GM21786 (cell line): ENCODE results near the gene LRMDA.

Experiments
- ATAC-seq: cut with Tn5 transposase; IDR thresholded peaks from one replicate; pipeline ENCODE4 v1.9.1; 2021; ENCODE audit not compliant: unreplicated experiment

LRMDA gene

GRCh38 chr10:75884808-75885207 lies 453.4 kb downstream of the LRMDA start:
- ATAC-seq, result no peak

GRCh38 chr10:75887369-75887768 lies 455.9 kb downstream of the LRMDA start:
- ATAC-seq, result no peak

DNA sequence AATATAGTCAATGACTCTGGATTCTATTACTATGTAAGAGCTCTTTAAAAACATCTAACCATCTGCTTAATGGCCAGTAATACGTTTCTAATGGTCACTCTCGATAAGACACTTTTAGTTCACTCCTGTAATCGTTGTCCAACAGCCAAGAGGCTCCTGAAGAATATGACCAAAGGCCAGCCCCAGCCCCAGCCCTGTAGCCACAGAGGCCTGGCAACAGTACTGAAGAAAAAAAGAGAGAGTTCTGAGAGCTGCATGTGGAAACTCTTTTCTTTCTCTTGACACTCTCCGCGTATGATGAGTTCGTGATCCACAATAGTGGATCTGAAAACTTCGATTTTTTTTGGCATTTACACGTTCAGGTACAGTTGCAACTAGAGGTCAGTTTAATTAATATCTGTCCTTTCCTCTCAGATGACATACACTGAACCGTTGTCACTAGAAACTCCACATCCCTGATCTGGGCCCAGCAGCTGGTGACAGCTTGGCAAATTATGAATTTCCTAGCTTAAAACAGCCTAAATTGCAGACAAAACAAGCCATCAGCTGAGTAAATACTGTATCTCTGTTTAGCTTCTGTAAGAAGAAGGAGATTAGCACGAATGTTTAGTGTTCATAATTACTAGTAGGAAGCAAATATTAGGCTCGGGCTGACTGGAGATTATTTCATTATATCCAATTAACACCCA lies 456.7 kb downstream of the LRMDA start:
- ATAC-seq, result no peak

DNA sequence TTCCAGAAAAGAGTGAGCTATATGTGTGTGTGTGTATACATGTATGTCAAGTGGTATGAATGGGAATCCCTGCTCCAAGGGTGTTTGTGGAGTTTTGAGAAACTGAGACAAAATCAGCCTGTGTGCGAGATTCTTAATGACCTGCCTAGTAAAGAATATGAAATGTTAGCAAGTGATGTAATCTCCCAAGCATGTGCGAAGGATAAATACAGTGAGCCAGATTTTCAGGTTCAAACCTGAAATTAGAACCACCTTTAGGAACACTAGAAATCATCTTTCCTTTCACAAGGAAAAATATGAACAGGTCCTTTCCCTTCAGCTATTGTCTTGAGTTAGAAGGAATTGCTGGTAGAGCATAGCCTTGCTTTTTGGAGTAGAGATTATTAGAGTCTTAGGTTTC lies 457.6 kb downstream of the LRMDA start:
- ATAC-seq, result no peak

- ATAC-seq, result no peak
Observed at GRCh38 chr10:75894761-75895160, 463.3 kb downstream of the LRMDA start.

DNA sequence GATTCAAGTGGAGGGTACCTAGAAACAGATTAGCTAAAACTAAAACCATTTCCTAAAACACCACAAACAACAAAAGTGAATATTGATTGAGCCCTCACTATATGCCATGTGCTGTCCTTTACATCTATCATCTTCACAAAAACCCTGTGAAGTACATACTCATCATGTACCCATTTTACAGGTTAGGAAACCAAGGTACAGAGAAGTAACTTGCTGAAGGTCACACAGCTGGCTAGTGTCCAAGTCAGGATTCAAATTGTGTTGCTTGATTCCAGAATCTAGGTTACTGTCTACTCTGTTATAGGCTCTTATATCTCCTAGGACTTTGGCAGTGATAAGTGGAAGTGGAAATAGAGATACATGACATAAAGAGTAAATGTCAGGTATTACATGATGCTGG lies 463.8 kb downstream of the LRMDA start:
- ATAC-seq, result no peak

DNA sequence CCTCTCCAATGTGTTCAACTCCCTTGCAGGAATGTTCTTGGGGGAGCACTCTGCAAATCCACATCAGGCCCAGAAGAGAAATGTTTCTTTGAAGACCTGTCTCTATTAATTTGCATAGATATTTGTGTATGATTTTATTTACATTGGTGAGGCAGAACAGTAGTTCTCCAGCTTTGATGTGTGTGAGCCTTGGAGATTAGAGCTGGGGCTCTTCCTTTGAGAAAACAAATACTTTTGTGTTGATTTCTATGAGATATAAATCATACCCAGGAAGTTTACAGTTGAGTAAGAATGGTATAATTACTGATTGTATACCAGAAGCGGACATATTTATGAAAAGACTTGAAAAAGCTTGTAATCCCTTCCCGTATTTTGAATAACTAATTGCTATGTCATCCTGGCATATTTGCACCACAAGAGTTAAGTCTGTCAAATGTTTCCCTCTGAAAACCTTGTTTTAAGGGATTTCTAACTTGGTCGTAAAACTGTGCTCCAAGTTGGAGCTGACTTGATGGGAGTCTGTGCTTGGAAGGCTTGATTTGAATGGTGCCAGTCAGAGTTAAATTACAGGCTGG lies 468.5 kb downstream of the LRMDA start:
- no peak for ATAC-seq

- no peak for ATAC-seq
Observed at GRCh38 chr10:75902816-75903215, 471.4 kb downstream of the LRMDA start.

- no peak for ATAC-seq
Observed at GRCh38 chr10:75904499-75905283, 473.3 kb downstream of the LRMDA start.

- no peak for ATAC-seq
Observed at GRCh38 chr10:75905490-75905889, 474.1 kb downstream of the LRMDA start.

DNA sequence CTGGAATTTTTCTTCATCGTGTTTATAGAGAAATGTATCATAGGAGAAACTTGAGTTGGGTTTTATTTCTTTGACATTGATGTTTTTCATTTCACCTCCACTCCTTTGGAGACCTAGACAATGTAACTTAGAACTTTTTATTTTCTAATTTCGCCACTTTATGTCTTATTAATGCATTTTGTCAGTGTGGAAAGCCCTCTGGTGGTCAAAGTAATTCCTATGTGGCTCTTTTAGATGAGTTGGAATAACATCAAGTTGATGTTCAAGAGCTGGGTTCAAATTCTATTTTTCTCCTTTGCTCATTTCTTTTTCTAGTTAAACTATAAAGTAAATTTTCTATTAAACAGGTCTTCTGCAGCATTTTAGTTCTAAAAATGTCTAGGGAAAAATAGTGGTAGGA lies 478.6 kb downstream of the LRMDA start:
- no peak for ATAC-seq

- no peak for ATAC-seq
Observed at GRCh38 chr10:75911426-75911825, 480.0 kb downstream of the LRMDA start.

- no peak for ATAC-seq
Observed at GRCh38 chr10:75916906-75917305, 485.5 kb downstream of the LRMDA start.

DNA sequence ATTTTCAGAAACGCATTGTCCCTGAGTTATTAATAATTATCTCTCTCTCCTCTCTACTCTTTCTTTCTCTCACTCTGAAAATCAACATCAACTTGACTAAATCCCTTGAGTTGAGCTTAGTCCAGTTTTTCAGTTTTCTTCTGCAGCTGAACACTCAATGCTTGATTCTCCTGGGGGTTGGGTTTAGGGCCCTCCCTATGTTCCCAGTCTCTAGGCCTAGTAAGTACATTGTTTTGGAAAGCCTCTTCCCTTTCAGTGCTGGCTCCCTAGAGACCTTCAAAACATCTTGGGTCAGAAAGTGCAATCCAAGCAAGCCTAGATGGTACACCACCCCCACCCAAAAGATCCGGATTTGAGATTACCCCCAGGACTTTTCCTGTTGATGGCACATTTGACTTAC lies 488.5 kb downstream of the LRMDA start:
- ATAC-seq, result no peak

GRCh38 chr10:75922435-75922834 lies 491.0 kb downstream of the LRMDA start:
- no peak for ATAC-seq

GRCh38 chr10:75924309-75924902 lies 493.0 kb downstream of the LRMDA start:
- ATAC-seq, result no peak

DNA sequence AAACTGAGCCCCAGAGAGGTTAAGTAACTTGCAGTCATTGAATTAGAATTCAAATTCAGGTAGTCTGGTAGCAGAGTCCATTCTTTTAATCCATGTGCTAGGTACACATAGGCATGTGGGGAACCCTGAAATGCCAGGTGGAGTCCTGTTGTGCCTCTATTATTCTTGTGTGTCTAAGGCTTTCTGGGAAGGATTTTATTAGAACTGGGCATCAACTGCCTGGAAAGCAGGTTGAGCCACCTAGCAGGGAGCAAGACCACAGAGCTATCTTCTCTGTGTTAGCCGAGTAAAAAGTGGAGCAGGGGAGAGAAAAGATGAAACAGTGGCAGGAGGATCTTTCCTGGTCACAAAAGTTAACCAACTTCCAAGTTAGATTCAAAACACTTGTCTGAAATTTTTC lies 494.6 kb downstream of the LRMDA start:
- no peak for ATAC-seq

GRCh38 chr10:75926763-75927162 lies 495.3 kb downstream of the LRMDA start:
- ATAC-seq, result no peak

DNA sequence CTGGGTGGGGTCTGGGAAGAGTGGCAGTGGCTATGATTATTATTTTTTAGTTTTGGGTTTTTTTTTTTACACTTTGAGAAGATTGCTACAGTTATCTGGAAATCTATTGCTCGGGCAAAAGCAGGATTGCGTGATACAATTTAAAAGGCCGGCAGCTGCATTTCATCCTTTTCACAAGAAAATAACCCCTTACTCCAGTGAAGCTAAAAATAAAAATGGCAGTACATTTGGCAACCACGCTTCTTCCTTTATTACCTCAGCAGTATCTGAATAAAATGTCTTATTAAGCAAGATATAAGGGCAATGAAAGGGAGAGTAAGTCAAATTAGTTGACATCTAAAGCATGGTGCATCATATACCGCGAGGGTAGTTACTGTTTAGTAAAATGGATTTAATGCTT lies 496.8 kb downstream of the LRMDA start:
- no peak for ATAC-seq

DNA sequence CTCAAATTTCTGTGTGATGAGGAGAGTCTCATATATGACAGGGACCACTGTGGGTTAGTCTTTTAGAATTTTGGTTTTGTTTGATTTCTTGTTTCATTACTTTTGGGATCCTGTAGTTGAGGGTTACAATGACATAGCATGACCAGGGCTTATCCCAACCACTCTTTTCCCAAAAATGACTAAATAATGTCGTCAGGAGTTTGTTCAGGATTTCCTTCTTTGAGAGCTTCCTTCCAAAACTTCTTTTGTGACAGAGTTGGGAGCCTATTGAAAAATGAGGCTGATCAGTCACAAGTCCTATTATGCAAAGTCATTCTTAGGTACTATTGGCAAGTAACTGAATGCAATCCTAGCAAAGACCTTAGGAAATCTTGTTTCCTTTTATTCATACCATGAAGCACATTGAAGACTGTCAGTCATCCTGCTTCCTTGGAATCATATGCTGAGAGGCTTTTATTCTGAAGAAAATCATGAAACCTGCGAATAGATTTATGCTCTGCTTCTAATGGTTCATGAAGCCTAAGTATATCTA lies 498.3 kb downstream of the LRMDA start:
- ATAC-seq, result no peak

DNA sequence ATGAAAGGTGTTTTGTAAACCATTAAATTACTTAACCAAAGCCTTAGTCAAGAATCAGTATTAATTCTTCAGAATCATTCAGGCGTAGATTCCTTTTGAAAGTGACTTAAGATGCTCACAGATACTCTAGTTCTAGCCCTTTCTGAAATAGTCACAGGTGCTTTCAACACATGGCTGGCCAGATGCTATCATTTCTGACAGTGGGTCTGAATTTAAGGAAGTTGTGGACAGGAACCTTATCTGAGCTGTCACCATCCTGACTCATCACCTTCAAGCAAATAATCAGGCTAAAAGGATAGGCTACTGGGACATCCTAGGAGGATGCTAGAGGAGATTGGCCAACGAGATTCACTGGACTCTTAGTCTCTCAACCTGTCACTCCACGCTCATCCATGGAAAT lies 501.5 kb downstream of the LRMDA start:
- ATAC-seq, result peak; percentile 75

GRCh38 chr10:75935240-75935639 lies 503.8 kb downstream of the LRMDA start:
- no peak for ATAC-seq
